K562 (cell line): ENCODE data around the gene OPCML.

Experiments
- CEBPZ ChIP-seq: fragments of 150-350 bp; IDR thresholded peaks from 2 replicates; pipeline ENCODE4 v1.6.1; 2014; ENCODE audit warnings: low read depth, mild to moderate bottlenecking, low read length, borderline replicate concordance
- RCOR1 ChIP-seq, 2 experiments: IDR thresholded peaks; 2 replicates each; pipeline ENCODE4 v1.6.1; 2012; ENCODE audit warnings: low read depth in 2 of 2, low read length in 2 of 2, borderline replicate concordance in 1 of 2, improper control_type of control experiment in 1 of 2

DNA sequence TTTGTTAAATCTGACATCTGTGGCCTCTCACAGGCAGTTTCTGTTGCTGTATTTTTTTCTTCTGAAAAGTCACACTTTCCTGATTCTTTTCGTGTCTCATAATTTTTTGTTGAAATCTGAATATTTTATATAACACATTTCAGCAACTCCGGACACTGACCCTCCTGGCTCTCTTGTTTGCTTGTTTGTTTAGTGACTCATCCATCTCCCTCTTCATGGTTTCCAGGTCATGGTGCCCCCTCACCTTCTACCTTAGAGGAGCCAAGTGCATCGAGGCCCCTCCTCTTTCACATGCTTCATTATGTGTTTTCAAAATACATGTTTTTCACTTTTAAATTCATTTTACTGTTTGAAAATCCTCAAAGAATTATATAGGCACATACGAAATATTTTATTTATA is 562.4 kb downstream of the OPCML start:
- TF ChIP-seq RCOR1 (IDR thresholded peaks at IDR 0.05; ENCODE audit: borderline replicate concordance in 1 of 2, low read depth in 2 of 2, low read length in 2 of 2) (no peak), CEBPZ (no peak)
